ENCODE results near the gene CLTRN. TPM values are rescaled to one million over a fixed set of nuclear protein-coding genes. Genes with fewer than 3 reads are reported as not detected.

CLTRN gene
- total RNA-seq, 2 donors from 2014 or later: 0.28 to 0.70 TPM

- H3K9me3 ChIP-seq: no peaks in the 10 kb centered on the region
- no peak overlapping the region for H3K4me3 ChIP-seq
- peak; percentile 34 to 85 for TF ChIP-seq CTCF (IDR thresholded peaks at IDR 0.05)
- DNase-seq (ENCODE audit: low spot score): no peak
- H3K4me1 ChIP-seq: no peaks in the 10 kb centered on the region
- peaks cover 8% of the 10 kb centered on the region for H3K36me3 ChIP-seq
- no peaks in the 10 kb centered on the region for H3K27me3 ChIP-seq
- no peak overlapping the region for H3K27ac ChIP-seq
Observed at GRCh38 chrX:15686818-15687685, 22.4 kb upstream of the CLTRN start.

- no peak for TF ChIP-seq CTCF (IDR thresholded peaks at IDR 0.05)
- Histone ChIP-seq H3K4me1 (no peaks in the 10 kb centered on the region), H3K36me3 (no peaks in the 10 kb centered on the region), H3K9me3 (no peaks in the 10 kb centered on the region), H3K27me3 (no peaks in the 10 kb centered on the region), H3K4me3 (no peak overlapping the region), H3K27ac (no peak overlapping the region)
- DNase-seq (ENCODE audit: low spot score): no peak
Observed at GRCh38 chrX:15683193-15683592, 18.6 kb upstream of the CLTRN start.

- DNase-seq (ENCODE audit: low spot score): no peak
- no peaks in the 10 kb centered on the region for H3K27me3 ChIP-seq
- H3K4me1 ChIP-seq: peaks cover 0 to 8% of the 10 kb centered on the region in 2 donors
- TF ChIP-seq CTCF (IDR thresholded peaks at IDR 0.05): no peak
- no peak overlapping the region for H3K27ac ChIP-seq
- no peak overlapping the region for H3K4me3 ChIP-seq
- no peaks in the 10 kb centered on the region for H3K36me3 ChIP-seq
- no peaks in the 10 kb centered on the region for H3K9me3 ChIP-seq
Observed at GRCh38 chrX:15681433-15681832, 16.8 kb upstream of the CLTRN start.

GRCh38 chrX:15680401-15680800 is 15.8 kb upstream of the CLTRN start:
- no peak for DNase-seq (ENCODE audit: low spot score)
- no peak overlapping the region for H3K27ac ChIP-seq
- H3K9me3 ChIP-seq: no peaks in the 10 kb centered on the region
- no peak for TF ChIP-seq CTCF (IDR thresholded peaks at IDR 0.05)
- H3K27me3 ChIP-seq: no peaks in the 10 kb centered on the region
- H3K36me3 ChIP-seq: no peaks in the 10 kb centered on the region
- peaks cover 0 to 14% of the 10 kb centered on the region in 2 donors for H3K4me1 ChIP-seq
- H3K4me3 ChIP-seq: no peak overlapping the region

GRCh38 chrX:15679246-15679645 is 14.6 kb upstream of the CLTRN start:
- no peak overlapping the region for H3K27ac ChIP-seq
- H3K27me3 ChIP-seq: no peaks in the 10 kb centered on the region
- no peaks in the 10 kb centered on the region for H3K36me3 ChIP-seq
- DNase-seq (ENCODE audit: low spot score): no peak
- no peaks in the 10 kb centered on the region for H3K9me3 ChIP-seq
- TF ChIP-seq CTCF (IDR thresholded peaks at IDR 0.05): no peak
- H3K4me3 ChIP-seq: no peak overlapping the region
- peaks cover 0 to 16% of the 10 kb centered on the region in 2 donors for H3K4me1 ChIP-seq
